Measurements from ENCODE around the gene SLC23A3.

DNA sequence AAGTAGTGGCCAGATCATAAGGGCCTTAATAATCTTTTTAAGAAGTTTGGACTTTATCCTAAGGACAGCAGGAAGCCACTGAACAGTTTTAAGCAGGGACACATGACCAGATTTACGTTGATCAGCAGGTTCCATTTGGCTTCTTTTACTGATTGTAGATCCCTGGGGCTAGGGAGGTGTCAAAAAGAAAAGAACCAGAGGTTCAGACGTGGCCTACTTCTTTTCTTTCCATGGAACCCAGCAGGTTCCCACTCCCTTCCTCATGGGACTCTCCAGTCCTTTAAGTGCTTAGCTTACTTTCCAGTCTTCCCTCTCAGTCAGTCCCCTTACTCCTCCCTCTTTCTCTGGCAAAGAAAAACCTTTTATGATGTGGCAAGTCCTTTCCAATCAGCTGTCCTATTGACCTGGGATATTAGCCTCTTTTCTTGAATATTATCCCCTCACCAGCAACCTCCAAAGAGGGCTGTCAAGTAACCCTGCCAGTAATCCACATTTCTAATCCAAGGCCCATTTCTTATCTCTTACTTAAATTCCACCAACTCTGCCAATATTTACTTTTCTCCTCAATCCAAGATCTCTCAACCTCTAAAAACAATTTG is 42.7 kb downstream of the SLC23A3 start:
- no peak for TF ChIP-seq EP300 (IDR thresholded peaks at IDR 0.05; ENCODE audit: low read depth)
- no peak for TF ChIP-seq POLR2A (IDR thresholded peaks at IDR 0.05)
- TF ChIP-seq, protein P1, sequence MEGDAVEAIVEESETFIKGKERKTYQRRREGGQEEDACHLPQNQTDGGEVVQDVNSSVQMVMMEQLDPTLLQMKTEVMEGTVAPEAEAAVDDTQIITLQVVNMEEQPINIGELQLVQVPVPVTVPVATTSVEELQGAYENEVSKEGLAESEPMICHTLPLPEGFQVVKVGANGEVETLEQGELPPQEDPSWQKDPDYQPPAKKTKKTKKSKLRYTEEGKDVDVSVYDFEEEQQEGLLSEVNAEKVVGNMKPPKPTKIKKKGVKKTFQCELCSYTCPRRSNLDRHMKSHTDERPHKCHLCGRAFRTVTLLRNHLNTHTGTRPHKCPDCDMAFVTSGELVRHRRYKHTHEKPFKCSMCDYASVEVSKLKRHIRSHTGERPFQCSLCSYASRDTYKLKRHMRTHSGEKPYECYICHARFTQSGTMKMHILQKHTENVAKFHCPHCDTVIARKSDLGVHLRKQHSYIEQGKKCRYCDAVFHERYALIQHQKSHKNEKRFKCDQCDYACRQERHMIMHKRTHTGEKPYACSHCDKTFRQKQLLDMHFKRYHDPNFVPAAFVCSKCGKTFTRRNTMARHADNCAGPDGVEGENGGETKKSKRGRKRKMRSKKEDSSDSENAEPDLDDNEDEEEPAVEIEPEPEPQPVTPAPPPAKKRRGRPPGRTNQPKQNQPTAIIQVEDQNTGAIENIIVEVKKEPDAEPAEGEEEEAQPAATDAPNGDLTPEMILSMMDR (IDR thresholded peaks at IDR 0.05): no peak
